Neural cell (in vitro differentiated cells): ENCODE measurements around the gene ING1.

Experiments used
- CTCF ChIP-seq: fragments of 450-650 bp; IDR thresholded peaks from 2 replicates; pipeline ENCODE4 v1.5.1; 2014; ENCODE audit warnings: antibody characterized with exemption, mild to moderate bottlenecking, moderate library complexity; ENCODE audit not compliant: poor library complexity, severe bottlenecking
- EZH2 ChIP-seq: fragments of 200-600, 300-800 bp; shearing (Covaris generic), sonication (generic); IDR thresholded peaks from 2 replicates; pipeline ENCODE4 v1.6.1; 2014; ENCODE audit warnings: antibody characterized with exemption, low read length, borderline replicate concordance, mild to moderate bottlenecking; ENCODE audit not compliant: insufficient read depth, poor library complexity, severe bottlenecking
- MXI1 ChIP-seq: fragments of 450-650 bp; conservative IDR thresholded peaks from 2 replicates; pipeline ENCODE4 v1.6.1; 2014; ENCODE audit warnings: antibody characterized with exemption, mild to moderate bottlenecking; ENCODE audit not compliant: poor library complexity, severe bottlenecking
- POLR2AphosphoS5 ChIP-seq: IDR thresholded peaks from 2 replicates; pipeline ENCODE4 v1.6.1; 2012
- RAD21 ChIP-seq: fragments of 450-650 bp; conservative IDR thresholded peaks from 2 replicates; pipeline ENCODE4 v1.6.1; 2014; ENCODE audit warnings: antibody characterized with exemption, mild to moderate bottlenecking, moderate library complexity
- REST ChIP-seq: IDR thresholded peaks from 2 replicates; pipeline ENCODE4 v1.6.1; 2012; ENCODE audit warnings: borderline replicate concordance
- TAF1 ChIP-seq: IDR thresholded peaks from 2 replicates; pipeline ENCODE4 v1.6.1; 2012; ENCODE audit warnings: low read depth

GRCh38 chr13:110737555-110737954 is 24.1 kb downstream of the ING1 start:
- no peak for TF ChIP-seq CTCF
- TF ChIP-seq POLR2AphosphoS5: no peak
- no peak for TF ChIP-seq TAF1
- TF ChIP-seq EZH2: no peak
- TF ChIP-seq MXI1: no peak
- no peak for TF ChIP-seq RAD21
- TF ChIP-seq REST: no peak
